K562 (cell line): ENCODE results near the gene PTCH2. TPM values are rescaled to one million over a fixed set of nuclear protein-coding genes. Genes with fewer than 3 reads are reported as not detected.

Source experiments
- ATF1 ChIP-seq, 2 experiments: fragments of 450-650 bp in 1 of 2; IDR thresholded peaks; 2 replicates each; pipeline ENCODE4 v1.6.1; 2016; ENCODE audit warnings: missing compliant biosample characterization in 1 of 2, missing genetic modification characterization in 1 of 2
- BDP1 ChIP-seq: IDR thresholded peaks from 3 replicates; pipeline ENCODE4 v1.6.1; 2011; ENCODE audit not compliant: insufficient read length, insufficient read depth
- DEAF1 ChIP-seq: fragments of 450-650 bp; formaldehyde crosslinking; IDR thresholded peaks from 2 replicates; pipeline ENCODE4 v1.4.0; 2020; ENCODE audit warnings: mild to moderate bottlenecking, moderate library complexity
- NFE2L1 ChIP-seq: fragments of 450-650 bp; IDR thresholded peaks from 2 replicates; pipeline ENCODE4 v1.6.1; 2016; ENCODE audit warnings: missing genetic modification characterization, low read depth, mild to moderate bottlenecking, missing compliant biosample characterization, moderate library complexity, borderline replicate concordance
- RNF2 ChIP-seq: sonication (generic); IDR thresholded peaks from 2 replicates; pipeline ENCODE4 v1.6.1; 2016
- ZFP36 ChIP-seq: fragments of 150-350 bp; IDR thresholded peaks from 2 replicates; pipeline ENCODE4 v1.6.1; 2018; ENCODE audit warnings: low read length, low read depth; ENCODE audit not compliant: partially characterized antibody
- ZNF384 ChIP-seq: IDR thresholded peaks from 2 replicates; pipeline ENCODE4 v1.6.1; 2012; ENCODE audit warnings: low read depth, low read length, improper control_type of control experiment
- ZNF561 ChIP-seq: fragments of 450-650 bp; formaldehyde crosslinking; conservative IDR thresholded peaks from 2 replicates; pipeline ENCODE4 v1.4.0; 2020; ENCODE audit warnings: mild to moderate bottlenecking, moderate library complexity
- polyA plus RNA-seq, 8 experiments: library from polyadenylated mRNA; depleted of rRNA in 4 of 8; stranded (reverse) in 5 of 8; unstranded in 3 of 8; fragments of >200 nt; fragmentation: Nextera tagmentation in 2 of 8; fragmentation: Illumina TruSeq in 1 of 8; extraction: Ambion mirVana in 2 of 8; extraction: Trizol in 1 of 8; gene quantifications; 2 replicates each; pipeline versions ENCODE4 v1.2.1 to v1.2.3, GENCODE V29; 2011 to 2014; ENCODE audit warnings: inconsistent platforms in 1 of 8, missing spikeins in 1 of 8
- total RNA-seq, 7 experiments: library from RNA; depleted of rRNA in 6 of 7; stranded (reverse); fragments of >200 nt in 6 of 7; fragmentation: Illumina TruSeq in 2 of 7; extraction: Trizol in 2 of 7; gene quantifications; 2 replicates each; pipeline versions ENCODE4 v1.2.1 to v1.2.3, GENCODE V29; 2011 to 2021; ENCODE audit warnings: low replicate concordance in 1 of 7
- TF ChIP-seq, protein P1 (sequence below): fragments of 200-600 bp; sonication (generic); IDR thresholded peaks from one replicate; pipeline ENCODE4 v1.6.1; 2012; ENCODE audit warnings: mild to moderate bottlenecking, low read depth, low read length, inconsistent platforms

Gene PTCH2
- total and polyA plus RNA-seq, 9 of the 15 experiments (the other 6 are each of a cell fraction or from before 2014, with no cell fraction given) = 0.15 to 27.3 (median 0.48) TPM; not detected in 1

- TF ChIP-seq, protein P1, sequence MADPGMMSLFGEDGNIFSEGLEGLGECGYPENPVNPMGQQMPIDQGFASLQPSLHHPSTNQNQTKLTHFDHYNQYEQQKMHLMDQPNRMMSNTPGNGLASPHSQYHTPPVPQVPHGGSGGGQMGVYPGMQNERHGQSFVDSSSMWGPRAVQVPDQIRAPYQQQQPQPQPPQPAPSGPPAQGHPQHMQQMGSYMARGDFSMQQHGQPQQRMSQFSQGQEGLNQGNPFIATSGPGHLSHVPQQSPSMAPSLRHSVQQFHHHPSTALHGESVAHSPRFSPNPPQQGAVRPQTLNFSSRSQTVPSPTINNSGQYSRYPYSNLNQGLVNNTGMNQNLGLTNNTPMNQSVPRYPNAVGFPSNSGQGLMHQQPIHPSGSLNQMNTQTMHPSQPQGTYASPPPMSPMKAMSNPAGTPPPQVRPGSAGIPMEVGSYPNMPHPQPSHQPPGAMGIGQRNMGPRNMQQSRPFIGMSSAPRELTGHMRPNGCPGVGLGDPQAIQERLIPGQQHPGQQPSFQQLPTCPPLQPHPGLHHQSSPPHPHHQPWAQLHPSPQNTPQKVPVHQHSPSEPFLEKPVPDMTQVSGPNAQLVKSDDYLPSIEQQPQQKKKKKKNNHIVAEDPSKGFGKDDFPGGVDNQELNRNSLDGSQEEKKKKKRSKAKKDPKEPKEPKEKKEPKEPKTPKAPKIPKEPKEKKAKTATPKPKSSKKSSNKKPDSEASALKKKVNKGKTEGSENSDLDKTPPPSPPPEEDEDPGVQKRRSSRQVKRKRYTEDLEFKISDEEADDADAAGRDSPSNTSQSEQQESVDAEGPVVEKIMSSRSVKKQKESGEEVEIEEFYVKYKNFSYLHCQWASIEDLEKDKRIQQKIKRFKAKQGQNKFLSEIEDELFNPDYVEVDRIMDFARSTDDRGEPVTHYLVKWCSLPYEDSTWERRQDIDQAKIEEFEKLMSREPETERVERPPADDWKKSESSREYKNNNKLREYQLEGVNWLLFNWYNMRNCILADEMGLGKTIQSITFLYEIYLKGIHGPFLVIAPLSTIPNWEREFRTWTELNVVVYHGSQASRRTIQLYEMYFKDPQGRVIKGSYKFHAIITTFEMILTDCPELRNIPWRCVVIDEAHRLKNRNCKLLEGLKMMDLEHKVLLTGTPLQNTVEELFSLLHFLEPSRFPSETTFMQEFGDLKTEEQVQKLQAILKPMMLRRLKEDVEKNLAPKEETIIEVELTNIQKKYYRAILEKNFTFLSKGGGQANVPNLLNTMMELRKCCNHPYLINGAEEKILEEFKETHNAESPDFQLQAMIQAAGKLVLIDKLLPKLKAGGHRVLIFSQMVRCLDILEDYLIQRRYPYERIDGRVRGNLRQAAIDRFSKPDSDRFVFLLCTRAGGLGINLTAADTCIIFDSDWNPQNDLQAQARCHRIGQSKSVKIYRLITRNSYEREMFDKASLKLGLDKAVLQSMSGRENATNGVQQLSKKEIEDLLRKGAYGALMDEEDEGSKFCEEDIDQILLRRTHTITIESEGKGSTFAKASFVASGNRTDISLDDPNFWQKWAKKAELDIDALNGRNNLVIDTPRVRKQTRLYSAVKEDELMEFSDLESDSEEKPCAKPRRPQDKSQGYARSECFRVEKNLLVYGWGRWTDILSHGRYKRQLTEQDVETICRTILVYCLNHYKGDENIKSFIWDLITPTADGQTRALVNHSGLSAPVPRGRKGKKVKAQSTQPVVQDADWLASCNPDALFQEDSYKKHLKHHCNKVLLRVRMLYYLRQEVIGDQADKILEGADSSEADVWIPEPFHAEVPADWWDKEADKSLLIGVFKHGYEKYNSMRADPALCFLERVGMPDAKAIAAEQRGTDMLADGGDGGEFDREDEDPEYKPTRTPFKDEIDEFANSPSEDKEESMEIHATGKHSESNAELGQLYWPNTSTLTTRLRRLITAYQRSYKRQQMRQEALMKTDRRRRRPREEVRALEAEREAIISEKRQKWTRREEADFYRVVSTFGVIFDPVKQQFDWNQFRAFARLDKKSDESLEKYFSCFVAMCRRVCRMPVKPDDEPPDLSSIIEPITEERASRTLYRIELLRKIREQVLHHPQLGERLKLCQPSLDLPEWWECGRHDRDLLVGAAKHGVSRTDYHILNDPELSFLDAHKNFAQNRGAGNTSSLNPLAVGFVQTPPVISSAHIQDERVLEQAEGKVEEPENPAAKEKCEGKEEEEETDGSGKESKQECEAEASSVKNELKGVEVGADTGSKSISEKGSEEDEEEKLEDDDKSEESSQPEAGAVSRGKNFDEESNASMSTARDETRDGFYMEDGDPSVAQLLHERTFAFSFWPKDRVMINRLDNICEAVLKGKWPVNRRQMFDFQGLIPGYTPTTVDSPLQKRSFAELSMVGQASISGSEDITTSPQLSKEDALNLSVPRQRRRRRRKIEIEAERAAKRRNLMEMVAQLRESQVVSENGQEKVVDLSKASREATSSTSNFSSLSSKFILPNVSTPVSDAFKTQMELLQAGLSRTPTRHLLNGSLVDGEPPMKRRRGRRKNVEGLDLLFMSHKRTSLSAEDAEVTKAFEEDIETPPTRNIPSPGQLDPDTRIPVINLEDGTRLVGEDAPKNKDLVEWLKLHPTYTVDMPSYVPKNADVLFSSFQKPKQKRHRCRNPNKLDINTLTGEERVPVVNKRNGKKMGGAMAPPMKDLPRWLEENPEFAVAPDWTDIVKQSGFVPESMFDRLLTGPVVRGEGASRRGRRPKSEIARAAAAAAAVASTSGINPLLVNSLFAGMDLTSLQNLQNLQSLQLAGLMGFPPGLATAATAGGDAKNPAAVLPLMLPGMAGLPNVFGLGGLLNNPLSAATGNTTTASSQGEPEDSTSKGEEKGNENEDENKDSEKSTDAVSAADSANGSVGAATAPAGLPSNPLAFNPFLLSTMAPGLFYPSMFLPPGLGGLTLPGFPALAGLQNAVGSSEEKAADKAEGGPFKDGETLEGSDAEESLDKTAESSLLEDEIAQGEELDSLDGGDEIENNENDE = peak; percentile 29
- TF ChIP-seq ATF1 (CRISPR knock-in tag; IDR thresholded peaks at IDR 0.05) (peak; percentile 14; the same call in 1 of the 2 replicates), ATF1 (tag; IDR thresholded peaks at IDR 0.05) (peak; percentile 95), RNF2 (peak; percentile 93), NFE2L1 (tag) (peak; percentile 40; the same call in 1 of the 2 replicates), ZNF561 (CRISPR knock-in tag) (no peak), ZNF384 (no peak), DEAF1 (CRISPR knock-in tag) (0 out of 2 replicates have a peak, but pooled peaks have one; percentile 15), BDP1 (no peak), ZFP36 (peak; percentile 34)
Observed at GRCh38 chr1:44807364-44808062, 35.5 kb downstream of the PTCH2 start (continued).
